ENCODE data around the gene SLC38A3. TPM values are rescaled to one million over a fixed set of nuclear protein-coding genes. Genes with fewer than 3 reads are reported as not detected.

SLC38A3 gene
- 1 to 10 TPM in 1 of 4 donors, under 1 TPM in 2, not detected in 1; 0.56 to 1.5 (median 0.84) TPM for total RNA-seq

DNA sequence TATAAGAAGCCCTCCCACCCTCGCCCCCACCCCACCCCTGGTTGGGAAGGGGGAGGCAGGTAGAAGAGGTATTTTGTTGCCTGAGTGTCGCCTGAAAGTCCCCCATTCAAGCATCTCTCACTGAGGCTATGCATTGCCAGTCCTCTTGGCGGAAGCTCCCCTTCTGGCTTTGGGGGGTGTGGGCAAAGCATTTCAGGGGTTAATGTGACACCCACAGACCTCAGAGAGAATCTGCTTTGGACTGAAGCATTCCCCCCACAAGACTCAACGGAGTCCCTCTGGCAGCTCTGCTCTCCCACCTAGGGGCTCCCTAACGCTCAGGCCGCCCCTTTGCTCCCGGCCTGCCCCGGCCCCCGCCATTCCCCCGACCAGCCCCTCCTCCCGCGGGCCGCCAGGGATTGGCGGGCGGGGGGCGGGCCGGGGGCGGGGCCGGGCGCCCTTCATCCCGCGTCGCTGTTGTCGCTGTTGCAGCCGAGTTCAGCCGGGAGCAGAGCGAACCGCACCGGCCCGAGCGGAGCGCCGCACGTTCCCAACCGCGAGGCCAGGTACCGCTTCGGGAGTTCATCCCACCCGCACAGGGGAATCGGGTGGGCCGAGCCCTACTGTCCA is at the start of gene SLC38A3:
Gene SLC38A3 (plus strand): TSS at position 468 of the 609 bp plus-strand sequence. CDS start 8,929 bp downstream, outside the sequence.
- TF ChIP-seq, protein P1, sequence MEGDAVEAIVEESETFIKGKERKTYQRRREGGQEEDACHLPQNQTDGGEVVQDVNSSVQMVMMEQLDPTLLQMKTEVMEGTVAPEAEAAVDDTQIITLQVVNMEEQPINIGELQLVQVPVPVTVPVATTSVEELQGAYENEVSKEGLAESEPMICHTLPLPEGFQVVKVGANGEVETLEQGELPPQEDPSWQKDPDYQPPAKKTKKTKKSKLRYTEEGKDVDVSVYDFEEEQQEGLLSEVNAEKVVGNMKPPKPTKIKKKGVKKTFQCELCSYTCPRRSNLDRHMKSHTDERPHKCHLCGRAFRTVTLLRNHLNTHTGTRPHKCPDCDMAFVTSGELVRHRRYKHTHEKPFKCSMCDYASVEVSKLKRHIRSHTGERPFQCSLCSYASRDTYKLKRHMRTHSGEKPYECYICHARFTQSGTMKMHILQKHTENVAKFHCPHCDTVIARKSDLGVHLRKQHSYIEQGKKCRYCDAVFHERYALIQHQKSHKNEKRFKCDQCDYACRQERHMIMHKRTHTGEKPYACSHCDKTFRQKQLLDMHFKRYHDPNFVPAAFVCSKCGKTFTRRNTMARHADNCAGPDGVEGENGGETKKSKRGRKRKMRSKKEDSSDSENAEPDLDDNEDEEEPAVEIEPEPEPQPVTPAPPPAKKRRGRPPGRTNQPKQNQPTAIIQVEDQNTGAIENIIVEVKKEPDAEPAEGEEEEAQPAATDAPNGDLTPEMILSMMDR (IDR thresholded peaks at IDR 0.05): no peak
- peak; percentile 2 for ATAC-seq (ENCODE audit: low FRiP score)
- no peak for DNase-seq (ENCODE audit: low spot score)

DNA sequence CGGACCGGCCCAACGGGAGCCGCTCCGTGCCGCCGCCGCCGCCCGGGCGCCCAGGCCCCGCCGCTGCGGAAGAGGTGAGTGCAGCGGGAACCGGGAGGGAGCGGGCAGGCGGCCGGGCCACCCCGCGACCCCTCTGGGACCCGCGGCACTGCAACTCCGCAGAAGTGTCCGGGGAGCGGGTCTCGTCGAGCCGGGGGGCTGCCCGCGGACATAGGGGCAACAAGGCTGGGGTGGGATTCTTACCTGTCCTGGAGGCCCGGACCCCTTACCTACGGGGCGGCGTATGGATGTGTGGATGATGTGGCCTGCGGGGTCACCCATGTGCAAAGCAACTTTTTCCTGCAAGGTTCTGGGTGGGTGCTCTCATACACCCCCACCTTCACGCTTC is 49.6 kb upstream of the SLC38A3 start:
- no peak for ATAC-seq (ENCODE audit: low FRiP score)
- no peak for DNase-seq (ENCODE audit: low spot score)

DNA sequence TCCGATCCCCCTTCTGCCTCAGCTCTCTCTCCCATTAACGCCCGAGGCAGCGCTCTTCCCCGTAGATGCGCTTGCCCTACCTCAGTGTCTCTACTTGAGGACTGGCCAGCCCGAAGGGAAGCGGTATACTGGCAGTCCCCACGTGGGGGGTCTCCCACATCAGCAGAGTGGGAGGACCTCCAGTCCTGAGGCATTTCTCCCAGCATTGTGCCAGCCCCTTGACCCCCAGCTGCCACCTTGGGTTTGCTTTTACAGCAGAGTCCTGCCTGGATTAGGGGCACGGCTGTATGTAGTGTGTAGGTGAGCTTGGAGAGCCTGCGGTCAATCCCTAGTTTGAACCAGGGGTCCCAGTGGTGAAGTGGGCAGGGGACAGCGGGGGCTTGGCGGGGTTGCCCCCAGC is 49.2 kb upstream of the SLC38A3 start:
- TF ChIP-seq, protein P1 (IDR thresholded peaks at IDR 0.05): no peak
- ATAC-seq (ENCODE audit: low FRiP score) (no peak), DNase-seq (ENCODE audit: low spot score) (no peak)

More for the DNA sequence above, 49.6 kb upstream of the SLC38A3 start:
- TF ChIP-seq, protein P1 (IDR thresholded peaks at IDR 0.05): no peak

DNA sequence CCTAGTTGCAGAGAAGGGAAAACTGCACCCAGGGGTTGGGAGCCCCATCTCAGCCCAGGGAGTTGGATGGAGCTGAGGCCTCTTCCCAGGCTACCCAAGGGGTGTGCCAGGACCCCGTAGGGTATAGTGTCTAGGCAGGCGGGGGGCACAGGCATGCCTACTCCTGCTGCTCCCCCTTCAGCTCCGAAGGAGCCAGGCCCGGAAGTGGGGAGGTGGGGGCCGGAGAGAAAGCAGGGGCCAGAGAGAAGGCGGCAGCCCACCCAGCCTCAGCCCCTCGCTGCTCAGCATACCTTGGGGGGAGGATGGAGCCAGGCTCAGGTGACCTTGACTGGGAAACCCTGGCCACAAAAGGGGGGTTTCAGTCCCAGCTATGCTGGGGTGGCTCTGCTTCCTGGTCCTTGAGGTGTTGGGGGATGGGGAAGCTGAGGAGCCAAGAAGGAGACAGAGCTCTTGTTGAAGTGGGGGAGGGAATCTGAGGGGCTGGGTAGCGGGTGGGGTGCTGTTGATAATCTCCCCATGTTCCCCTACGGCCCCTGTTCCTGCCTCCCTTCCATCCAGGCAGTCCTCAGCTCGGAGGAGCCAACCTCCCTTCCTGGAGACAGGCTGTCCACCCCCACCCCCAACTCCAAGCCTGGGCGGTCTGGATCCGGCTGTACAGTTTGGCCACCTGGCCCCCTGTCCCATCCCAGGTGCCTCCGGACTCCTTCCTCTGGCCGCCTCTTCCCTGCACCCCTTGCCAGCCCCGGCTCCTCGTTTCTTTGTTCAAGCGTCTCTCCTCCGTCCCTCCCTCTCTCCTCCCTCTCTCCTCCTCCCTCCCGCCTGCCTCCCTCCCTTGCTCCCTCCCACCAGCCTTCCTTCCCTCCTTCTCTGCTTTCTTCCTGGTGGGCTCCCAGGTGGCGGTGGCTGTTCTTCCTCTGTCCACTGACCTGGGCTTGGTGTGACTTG is 48.2 kb upstream of the SLC38A3 start:
- TF ChIP-seq, protein P1 (IDR thresholded peaks at IDR 0.05): no peak
- ATAC-seq (ENCODE audit: low FRiP score) (no peak), DNase-seq (ENCODE audit: low spot score) (no peak)

DNA sequence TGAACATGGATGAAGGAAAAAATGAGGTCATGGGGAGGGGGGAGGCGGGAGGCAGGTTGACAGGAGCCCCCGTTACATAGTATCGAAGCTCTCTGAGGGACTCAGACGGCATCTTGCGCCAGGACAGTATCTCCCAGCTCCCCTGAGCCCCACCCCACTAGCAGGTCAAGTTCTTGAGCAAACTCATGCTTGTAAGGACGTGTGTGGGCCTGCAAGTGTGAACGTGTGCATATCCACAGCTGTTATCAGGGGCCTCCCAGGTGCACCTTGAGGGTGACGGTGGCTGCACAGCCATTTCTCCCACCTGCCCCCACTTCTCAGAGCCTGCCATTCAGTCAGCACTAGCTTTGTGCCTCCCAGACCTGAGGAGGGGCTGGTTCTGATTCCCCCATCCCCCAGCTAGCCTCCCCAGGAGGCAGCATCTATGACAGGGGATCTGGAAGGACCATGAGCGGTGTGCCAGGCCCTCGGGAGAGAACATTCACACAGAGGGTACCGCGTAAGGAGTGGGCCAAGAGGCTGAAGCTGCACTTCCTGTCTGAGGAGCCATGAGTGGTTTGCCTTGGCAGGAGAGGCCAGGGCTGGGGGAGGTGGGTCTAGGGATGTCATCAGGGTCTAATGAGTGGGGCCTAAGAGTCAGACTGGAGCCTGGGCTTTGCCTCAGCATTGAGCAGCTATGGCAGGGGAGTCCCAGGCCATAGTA is 47.1 kb upstream of the SLC38A3 start:
- TF ChIP-seq, protein P1 (IDR thresholded peaks at IDR 0.05): no peak
- DNase-seq (ENCODE audit: low spot score) (no peak), ATAC-seq (ENCODE audit: low FRiP score) (peak; percentile 19)

DNA sequence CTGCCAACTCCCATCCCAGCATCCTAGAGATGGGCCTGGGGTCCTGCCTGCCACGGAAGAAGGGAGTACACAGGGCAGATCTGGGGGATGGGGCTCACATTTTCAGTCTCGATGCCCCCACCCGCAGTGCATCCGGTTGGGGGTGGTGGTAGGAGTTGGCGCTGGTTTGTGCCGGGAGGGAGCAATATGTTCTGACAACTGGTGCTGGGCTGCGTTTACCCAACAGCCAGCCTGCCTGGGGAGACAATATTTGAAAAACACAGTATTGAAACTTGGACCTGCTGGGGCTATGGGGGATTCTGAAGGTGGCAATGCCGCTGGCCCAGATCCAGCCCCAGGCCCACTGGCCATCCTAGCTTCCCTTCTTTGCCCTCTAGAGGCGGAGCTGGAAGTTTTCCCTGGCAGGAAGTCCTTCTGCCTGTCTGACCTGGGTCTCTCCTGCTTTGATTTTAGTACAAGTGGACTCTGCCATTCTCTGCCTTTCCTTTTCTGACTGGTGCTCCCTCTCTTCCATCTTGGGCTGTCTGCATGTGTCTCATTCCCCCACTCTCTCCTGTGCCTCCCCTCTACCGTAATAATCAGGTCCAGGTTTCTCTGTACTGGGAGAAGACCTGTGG is 46.4 kb upstream of the SLC38A3 start:
- ATAC-seq (ENCODE audit: low FRiP score) (no peak), DNase-seq (ENCODE audit: low spot score) (no peak)
- TF ChIP-seq, protein P1 (IDR thresholded peaks at IDR 0.05): no peak
